Esophagus squamous epithelium (tissue), 5 donors: Measurements from ENCODE around the gene SLC4A9. TPM values are rescaled to one million over a fixed set of nuclear protein-coding genes. Genes with fewer than 3 reads are reported as not detected.
A peak's percentile ranks its signal among the peaks of the same experiment; 100 is the strongest.

Source experiments
- DNase-seq: peaks from one replicate; lab custom pipeline; 2025; lab: John Stamatoyannopoulos, UW
- H3K27ac ChIP-seq, 4 donors: fragments of 200-600 bp; sonication (generic); one replicate each; pipeline ENCODE4 v1.5.1; 2016 to 2019; ENCODE audit warnings: mild to moderate bottlenecking in 1 of 4
- H3K27me3 ChIP-seq, 4 donors: fragments of 200-600 bp; sonication (generic); 1 replicate in 3 of 4; 2 replicates in 1 of 4; pipeline versions ENCODE4 v1.5.1 to v1.6.0; 2017 to 2021; ENCODE audit warnings: antibody characterized with exemption in 1 of 4
- H3K36me3 ChIP-seq, 3 donors: fragments of 200-600 bp; sonication (generic); one replicate each; pipeline ENCODE4 v1.5.1; 2016 to 2019
- H3K4me1 ChIP-seq, 3 donors: fragments of 200-600 bp; sonication (generic); one replicate each; pipeline ENCODE4 v1.5.1; 2017 to 2019
- H3K4me3 ChIP-seq, 4 donors: fragments of 200-600 bp; sonication (generic); 1 replicate in 3 of 4; 2 replicates in 1 of 4; pipeline ENCODE4 v1.5.1; 2016 to 2019; ENCODE audit warnings: mild to moderate bottlenecking in 2 of 4, moderate library complexity in 1 of 4
- H3K9me3 ChIP-seq, 3 donors: fragments of 200-600 bp; sonication (generic); one replicate each; pipeline ENCODE4 v1.5.1; 2016 to 2019
- POLR2A ChIP-seq, 4 donors: fragments of 450-650 bp; IDR thresholded peaks; one replicate each; pipeline ENCODE4 v1.6.1; 2017; ENCODE audit warnings: antibody characterized with exemption in 4 of 4, mild to moderate bottlenecking in 4 of 4, moderate library complexity in 3 of 4
- WGBS, 2 donors: methylation state at CpG; one replicate each; pipeline ENCODE4 v1.1.5; 2018; 5-methylcytosine and 5-hydroxymethylcytosine counted together
- intact Hi-C: fragments of 100-400 bp; cut with DNase I; formaldehyde crosslinking; loops from one replicate; pipeline ENCODE4 v1.15.0; 2022
- total RNA-seq, 4 donors: library from RNA; depleted of rRNA; stranded (reverse); fragments of >200 nt; gene quantifications; one replicate each; pipeline ENCODE4 v1.1.0, GENCODE V29; 2016
- TF ChIP-seq, protein P1 (sequence below), 6 experiments: fragments of 450-650 bp in 4 of 6; fragments of 200-600 bp in 2 of 6; sonication (generic) in 2 of 6; IDR thresholded peaks; one replicate each; pipeline ENCODE4 v1.5.1; 2016 to 2019; ENCODE audit warnings: antibody characterized with exemption in 6 of 6, mild to moderate bottlenecking in 4 of 6, moderate library complexity in 4 of 6
- donor health status: DM: yes; HTN: yes; CAD: no.

Gene SLC4A9
- total RNA-seq, 4 donors from 2014 or later: 0.04 to 1.2 TPM; not detected in 2

DNA sequence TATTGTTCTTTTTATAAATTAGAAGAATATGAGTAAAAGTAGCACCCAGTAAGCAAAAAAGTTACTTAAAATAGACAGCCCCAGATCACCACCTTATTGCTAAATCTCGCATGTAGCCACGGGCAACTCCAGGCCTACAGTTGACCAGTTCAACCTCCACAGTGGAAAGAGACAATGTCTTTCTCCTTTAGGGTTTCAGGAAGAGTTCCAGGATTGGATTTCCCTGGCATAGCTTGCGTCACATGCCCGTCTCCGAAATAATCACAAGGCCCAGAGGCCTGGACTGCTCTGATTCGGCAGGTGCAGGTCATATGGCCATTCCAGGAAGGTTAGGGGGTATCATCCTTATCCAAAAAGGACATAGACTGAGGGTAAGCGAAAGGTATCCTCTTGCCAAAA lies 47.2 kb upstream of the SLC4A9 start:
- H3K36me3 ChIP-seq: no peaks in the 10 kb centered on the region
- no peaks in the 10 kb centered on the region for H3K9me3 ChIP-seq
- no peaks in the 10 kb centered on the region for H3K27me3 ChIP-seq
- 55 to 56% methylated on average over 7 of the region's 7 CpGs for whole genome bisulfite sequencing, 2 donors
- H3K27ac ChIP-seq: peak overlapping the region; percentile 21 to 81 (median 78)
- no peak for TF ChIP-seq POLR2A (IDR thresholded peaks at IDR 0.05)
- TF ChIP-seq, protein P1, sequence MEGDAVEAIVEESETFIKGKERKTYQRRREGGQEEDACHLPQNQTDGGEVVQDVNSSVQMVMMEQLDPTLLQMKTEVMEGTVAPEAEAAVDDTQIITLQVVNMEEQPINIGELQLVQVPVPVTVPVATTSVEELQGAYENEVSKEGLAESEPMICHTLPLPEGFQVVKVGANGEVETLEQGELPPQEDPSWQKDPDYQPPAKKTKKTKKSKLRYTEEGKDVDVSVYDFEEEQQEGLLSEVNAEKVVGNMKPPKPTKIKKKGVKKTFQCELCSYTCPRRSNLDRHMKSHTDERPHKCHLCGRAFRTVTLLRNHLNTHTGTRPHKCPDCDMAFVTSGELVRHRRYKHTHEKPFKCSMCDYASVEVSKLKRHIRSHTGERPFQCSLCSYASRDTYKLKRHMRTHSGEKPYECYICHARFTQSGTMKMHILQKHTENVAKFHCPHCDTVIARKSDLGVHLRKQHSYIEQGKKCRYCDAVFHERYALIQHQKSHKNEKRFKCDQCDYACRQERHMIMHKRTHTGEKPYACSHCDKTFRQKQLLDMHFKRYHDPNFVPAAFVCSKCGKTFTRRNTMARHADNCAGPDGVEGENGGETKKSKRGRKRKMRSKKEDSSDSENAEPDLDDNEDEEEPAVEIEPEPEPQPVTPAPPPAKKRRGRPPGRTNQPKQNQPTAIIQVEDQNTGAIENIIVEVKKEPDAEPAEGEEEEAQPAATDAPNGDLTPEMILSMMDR (IDR thresholded peaks at IDR 0.05): no peak
- intact Hi-C loops: no loop called here
- no peak overlapping the region for H3K4me3 ChIP-seq
- peaks cover 7 to 28% (median 25%) of the 10 kb centered on the region in 3 donors for H3K4me1 ChIP-seq
- DNase-seq: no peak

DNA sequence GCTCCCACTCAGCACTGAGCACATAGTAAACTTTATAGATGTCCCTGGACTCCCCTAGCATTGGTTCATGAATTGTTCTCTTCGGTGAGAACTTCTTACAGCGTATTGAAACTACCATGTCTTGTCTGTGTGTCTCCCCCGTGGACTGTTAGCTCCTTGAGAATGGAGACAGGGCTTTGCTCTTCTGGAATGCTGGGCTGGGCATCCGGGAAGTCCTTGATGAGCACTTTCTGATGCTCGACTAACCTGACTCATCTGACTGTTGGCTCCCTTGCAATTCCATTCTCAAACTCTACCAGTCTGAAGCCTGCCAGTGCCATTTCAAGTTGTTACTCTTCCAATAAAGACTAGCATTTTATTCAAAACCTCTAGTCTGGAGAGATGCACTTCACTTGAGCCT lies 42.1 kb upstream of the SLC4A9 start:
- H3K4me1 ChIP-seq: peaks cover 9 to 45% (median 32%) of the 10 kb centered on the region in 3 donors
- no peaks in the 10 kb centered on the region for H3K9me3 ChIP-seq
- WGBS, 2 donors: 59% methylated on average over 5 of the region's 5 CpGs
- TF ChIP-seq, protein P1 (IDR thresholded peaks at IDR 0.05): peak in 1 of 6 experiments; percentile 18
- TF ChIP-seq POLR2A (IDR thresholded peaks at IDR 0.05): no peak
- intact Hi-C loops: no loop called here
- no peaks in the 10 kb centered on the region for H3K36me3 ChIP-seq
- no peak overlapping the region for H3K27ac ChIP-seq
- H3K4me3 ChIP-seq: no peak overlapping the region
- no peaks in the 10 kb centered on the region for H3K27me3 ChIP-seq
- DNase-seq: no peak

DNA sequence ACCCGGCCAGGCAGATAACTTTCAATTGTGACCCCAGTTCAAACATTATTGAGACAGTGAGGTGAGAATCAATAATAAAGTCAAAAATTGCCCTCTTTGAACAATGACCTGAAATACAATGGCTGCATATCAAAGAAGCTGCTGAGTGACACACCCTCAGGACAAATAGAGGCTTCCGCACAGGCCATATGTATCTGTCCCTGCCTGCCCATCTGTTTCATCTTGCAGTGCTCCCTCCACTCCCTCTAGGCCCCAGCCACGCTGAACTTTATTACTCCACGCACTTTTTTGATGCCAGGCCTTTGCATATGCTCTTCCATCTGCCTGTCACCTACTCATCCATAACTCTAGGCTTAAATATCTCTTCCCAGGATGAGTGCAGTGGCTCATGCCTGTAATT lies 41.2 kb upstream of the SLC4A9 start:
- DNase-seq: no peak

DNA sequence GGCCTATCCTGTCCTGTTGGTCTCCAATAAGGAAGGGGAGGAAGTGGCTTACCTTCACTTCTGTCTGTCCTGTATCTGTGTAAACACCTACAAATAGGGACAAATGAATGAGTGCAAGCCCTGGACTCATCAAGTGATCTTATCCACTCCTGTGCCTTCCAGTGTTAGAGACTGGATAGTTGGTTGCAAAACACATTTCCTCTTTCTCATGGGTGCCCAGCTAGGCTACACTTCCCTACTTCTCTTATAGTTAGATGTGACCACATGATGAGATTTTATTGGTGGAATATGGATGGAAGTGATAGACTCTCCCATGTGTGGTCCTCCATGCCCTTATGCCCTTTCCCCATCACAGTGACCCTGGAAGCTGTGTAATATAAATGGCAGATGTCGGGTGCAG lies 40.2 kb upstream of the SLC4A9 start:
- Histone ChIP-seq H3K4me3 (no peak overlapping the region), H3K4me1 (peaks cover 26 to 64% (median 46%) of the 10 kb centered on the region in 3 donors), H3K27me3 (no peaks in the 10 kb centered on the region), H3K9me3 (no peaks in the 10 kb centered on the region), H3K27ac (no peak overlapping the region), H3K36me3 (no peaks in the 10 kb centered on the region)
- TF ChIP-seq, protein P1 (IDR thresholded peaks at IDR 0.05): no peak
- TF ChIP-seq POLR2A (IDR thresholded peaks at IDR 0.05): no peak
- DNase-seq: no peak
- WGBS, 2 donors: 100% methylated on average over 1 of the region's 1 CpG
- intact Hi-C loops: no loop called here

More for the DNA sequence above, 41.2 kb upstream of the SLC4A9 start:
- H3K9me3 ChIP-seq: no peaks in the 10 kb centered on the region
- H3K36me3 ChIP-seq: no peaks in the 10 kb centered on the region
- intact Hi-C loops: no loop called here
- no peak overlapping the region for H3K27ac ChIP-seq
- H3K27me3 ChIP-seq: no peaks in the 10 kb centered on the region
- H3K4me1 ChIP-seq: peaks cover 19 to 53% (median 36%) of the 10 kb centered on the region in 3 donors
- TF ChIP-seq POLR2A (IDR thresholded peaks at IDR 0.05): no peak
- TF ChIP-seq, protein P1 (IDR thresholded peaks at IDR 0.05): no peak
- WGBS, 2 donors: 45 to 59% methylated on average over 4 of the region's 4 CpGs
- H3K4me3 ChIP-seq: no peak overlapping the region

DNA sequence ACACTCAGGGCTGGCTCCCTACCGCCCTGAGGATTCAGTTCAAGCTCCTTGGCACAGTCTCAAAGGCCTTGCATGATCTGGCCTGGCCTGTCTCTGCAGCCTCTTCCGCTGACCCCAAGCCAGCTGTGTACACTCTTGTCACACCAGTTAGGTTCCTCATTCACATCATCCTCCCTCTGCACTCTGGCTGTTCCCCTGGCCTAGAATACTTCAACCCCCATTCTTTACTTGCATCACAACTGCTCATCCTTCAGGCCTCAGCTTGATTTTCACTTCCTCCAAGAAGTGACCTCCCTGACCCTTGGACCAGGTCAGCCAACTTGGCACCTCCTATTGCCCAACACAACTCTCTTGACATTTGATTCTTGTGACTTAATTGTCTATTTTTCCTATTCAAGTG lies 38.2 kb upstream of the SLC4A9 start:
- Histone ChIP-seq H3K9me3 (no peaks in the 10 kb centered on the region), H3K27ac (peak overlapping the region in 3 of 4 donors; percentile 1 to 84 (median 62)), H3K36me3 (no peaks in the 10 kb centered on the region), H3K27me3 (no peaks in the 10 kb centered on the region), H3K4me3 (no peak overlapping the region), H3K4me1 (peaks cover 26 to 71% (median 47%) of the 10 kb centered on the region in 3 donors)
- intact Hi-C loops: no loop called here
- 44 to 75% methylated on average over 2 of the region's 2 CpGs for WGBS, 2 donors
- no peak for DNase-seq
- no peak for TF ChIP-seq POLR2A (IDR thresholded peaks at IDR 0.05)
- TF ChIP-seq, protein P1 (IDR thresholded peaks at IDR 0.05): no peak
